HG03565 (cell line): ENCODE results near the gene ATG10.

ENCODE experiments used
- ATAC-seq: cut with Tn5 transposase; IDR thresholded peaks from one replicate; pipeline ENCODE4 v1.9.1; 2021; ENCODE audit warnings: mild to moderate bottlenecking, moderate library complexity; ENCODE audit not compliant: unreplicated experiment

Gene ATG10

DNA sequence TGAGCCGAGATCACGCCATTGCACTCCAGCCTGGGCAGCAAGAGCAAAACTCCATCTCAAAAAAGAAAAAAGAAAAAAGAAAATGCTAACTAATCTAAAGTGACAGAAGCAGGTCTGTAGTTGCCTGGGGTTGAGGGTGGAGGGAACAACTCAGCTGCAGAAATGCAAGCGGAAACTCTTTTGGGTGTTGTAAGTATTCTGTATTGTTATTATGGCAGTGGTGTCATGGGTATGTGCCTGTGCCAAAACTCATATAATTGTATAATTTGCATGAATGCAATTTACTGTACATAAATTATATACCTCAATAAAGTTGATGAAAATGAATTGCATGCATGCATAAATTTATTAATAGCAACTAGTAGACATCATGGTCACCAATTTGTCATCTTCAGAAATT is 329.4 kb downstream of the ATG10 start:
- no peak for ATAC-seq
